GM10248 (cell line): ENCODE results near the gene DIPK1B.
A peak's percentile ranks its signal among the peaks of the same experiment; 100 is the strongest.

ENCODE experiments used
- CTCF ChIA-PET: fragments of 300-600 bp; sonication (Branson Sonifier 250); formaldehyde crosslinking; extraction: SDS; loops from one replicate; lab custom pipeline; 2021; ENCODE audit warnings: antibody characterized with exemption; lab: Yijun Ruan, JAX
- POLR2A ChIA-PET: fragments of 350-650 bp; sonication (Branson Sonifier 250); formaldehyde crosslinking; extraction: SDS; loops from one replicate; lab custom pipeline; 2020; ENCODE audit warnings: antibody characterized with exemption; lab: Yijun Ruan, JAX
- DNase-seq: peaks from one replicate; pipeline ENCODE4 v3.0.0; 2012; ENCODE audit errors: extremely low spot score
- TF ChIP-seq, protein P1 (sequence below): IDR thresholded peaks from 2 replicates; pipeline ENCODE4 v1.5.1; 2012; ENCODE audit warnings: mild to moderate bottlenecking, low read depth; ENCODE audit errors: extremely low read depth, missing control alignments, control extremely low read depth

Gene DIPK1B

DNA sequence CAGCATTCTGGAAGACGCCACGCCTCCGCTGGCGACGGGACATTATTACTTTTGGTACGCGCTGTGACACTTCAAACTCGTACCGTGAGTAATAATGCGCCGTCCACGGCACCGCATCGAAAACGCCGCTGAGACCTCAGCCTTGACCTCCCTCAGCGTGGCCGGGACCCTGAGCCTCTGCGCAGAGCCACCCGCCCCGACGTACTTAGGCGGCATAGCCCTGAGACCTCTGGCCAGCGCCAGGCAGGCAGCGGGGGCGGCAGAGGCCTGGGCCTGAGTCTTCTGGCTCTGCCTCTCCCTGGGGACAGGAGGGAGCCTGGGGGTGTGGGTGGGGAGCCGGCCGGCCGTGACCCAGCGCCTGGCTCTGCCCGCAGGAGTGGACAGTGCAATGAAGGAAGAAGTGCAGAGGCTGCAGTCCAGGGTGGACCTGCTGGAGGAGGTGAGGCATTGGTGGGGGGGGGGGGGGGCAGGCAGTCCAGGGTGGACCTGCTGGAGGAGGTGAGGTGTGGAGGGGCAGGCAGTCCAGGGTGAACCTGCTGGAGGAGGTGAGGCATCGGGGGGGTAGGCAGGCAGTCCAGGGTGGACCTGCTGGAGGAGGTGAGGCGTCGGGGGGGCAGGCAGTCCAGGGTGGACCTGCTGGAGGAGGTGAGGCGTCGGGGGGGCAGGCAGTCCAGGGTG, 41.7 kb upstream of the DIPK1B start:
- POLR2A ChIA-PET: no interaction called here
- CTCF ChIA-PET: interaction anchor here (0.8 to 4.0 kb wide), 15 partner anchors 10 to 186 kb away, joined by 3 to 44 read pairs (median 7); partner anchors contain the start of gene AGPAT2
- TF ChIP-seq, protein P1, sequence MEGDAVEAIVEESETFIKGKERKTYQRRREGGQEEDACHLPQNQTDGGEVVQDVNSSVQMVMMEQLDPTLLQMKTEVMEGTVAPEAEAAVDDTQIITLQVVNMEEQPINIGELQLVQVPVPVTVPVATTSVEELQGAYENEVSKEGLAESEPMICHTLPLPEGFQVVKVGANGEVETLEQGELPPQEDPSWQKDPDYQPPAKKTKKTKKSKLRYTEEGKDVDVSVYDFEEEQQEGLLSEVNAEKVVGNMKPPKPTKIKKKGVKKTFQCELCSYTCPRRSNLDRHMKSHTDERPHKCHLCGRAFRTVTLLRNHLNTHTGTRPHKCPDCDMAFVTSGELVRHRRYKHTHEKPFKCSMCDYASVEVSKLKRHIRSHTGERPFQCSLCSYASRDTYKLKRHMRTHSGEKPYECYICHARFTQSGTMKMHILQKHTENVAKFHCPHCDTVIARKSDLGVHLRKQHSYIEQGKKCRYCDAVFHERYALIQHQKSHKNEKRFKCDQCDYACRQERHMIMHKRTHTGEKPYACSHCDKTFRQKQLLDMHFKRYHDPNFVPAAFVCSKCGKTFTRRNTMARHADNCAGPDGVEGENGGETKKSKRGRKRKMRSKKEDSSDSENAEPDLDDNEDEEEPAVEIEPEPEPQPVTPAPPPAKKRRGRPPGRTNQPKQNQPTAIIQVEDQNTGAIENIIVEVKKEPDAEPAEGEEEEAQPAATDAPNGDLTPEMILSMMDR: no peak
- no peak for DNase-seq

DNA sequence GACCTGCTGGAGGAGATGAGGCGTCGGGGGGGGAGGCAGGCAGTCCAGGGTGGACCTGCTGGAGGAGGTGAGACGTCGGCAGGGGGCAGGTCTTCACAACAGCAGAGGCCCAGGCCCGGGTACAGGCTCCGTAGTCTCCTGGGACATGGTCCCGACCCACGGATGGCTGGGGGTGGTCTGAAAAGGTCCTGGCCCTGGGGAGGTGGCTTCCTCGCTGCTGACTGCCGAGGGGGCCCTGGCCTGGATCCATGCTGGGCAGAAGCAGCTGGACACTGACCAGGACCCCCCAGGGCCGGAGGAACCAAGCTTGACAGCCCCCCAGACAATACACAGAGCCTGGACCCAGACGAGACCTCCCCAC, 41.1 kb upstream of the DIPK1B start:
- POLR2A ChIA-PET: no interaction called here
- CTCF ChIA-PET: interaction anchor here (0.8 to 4.0 kb wide), 19 partner anchors 10 to 188 kb away, joined by 3 to 44 read pairs (median 6); partner anchors contain the start of gene AGPAT2
- no peak for DNase-seq
- TF ChIP-seq, protein P1: no peak

DNA sequence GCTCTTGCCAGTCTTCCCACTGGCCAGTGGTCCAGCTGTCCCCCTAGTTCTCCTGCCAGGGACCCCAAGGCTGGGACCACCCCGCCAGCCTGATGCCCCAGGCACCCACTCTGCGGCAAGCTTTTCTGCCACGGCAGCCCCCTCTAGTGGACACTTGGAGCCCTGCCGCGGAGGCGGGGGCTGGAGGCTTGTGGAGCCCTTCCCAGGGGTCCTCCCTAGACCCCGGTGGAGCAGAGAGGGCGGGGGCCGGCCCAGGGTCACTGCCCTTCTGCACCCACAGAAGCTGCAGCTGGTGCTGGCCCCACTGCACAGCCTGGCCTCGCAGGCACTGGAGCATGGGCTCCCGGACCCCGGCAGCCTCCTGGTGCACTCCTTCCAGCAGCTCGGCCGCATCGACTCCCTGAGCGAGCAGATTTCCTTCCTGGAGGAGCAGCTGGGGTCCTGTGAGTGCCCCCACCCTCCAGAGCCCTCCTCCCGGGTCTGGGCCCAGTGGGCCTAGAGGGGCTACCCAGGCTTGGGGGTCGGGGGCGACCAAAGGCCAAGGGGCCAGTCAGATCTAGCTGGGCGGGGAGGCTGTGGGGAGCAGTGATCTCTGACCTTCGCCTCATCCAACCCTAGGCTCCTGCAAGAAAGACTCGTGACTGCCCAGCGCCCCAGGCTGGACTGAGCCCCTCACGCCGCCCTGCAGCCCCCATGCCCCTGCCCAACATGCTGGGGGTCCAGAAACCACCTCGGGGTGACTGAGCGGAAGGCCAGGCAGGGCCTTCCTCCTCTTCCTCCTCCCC, 40.5 kb upstream of the DIPK1B start:
- peak; percentile 81 for DNase-seq
- ChIA-PET CTCF (interaction anchor here (0.7 to 4.0 kb wide), 25 partner anchors 8 to 363 kb away, joined by 3 to 44 read pairs (median 5); partner anchors contain the start of gene AGPAT2), POLR2A (no interaction called here)
- TF ChIP-seq, protein P1: peak; percentile 94

DNA sequence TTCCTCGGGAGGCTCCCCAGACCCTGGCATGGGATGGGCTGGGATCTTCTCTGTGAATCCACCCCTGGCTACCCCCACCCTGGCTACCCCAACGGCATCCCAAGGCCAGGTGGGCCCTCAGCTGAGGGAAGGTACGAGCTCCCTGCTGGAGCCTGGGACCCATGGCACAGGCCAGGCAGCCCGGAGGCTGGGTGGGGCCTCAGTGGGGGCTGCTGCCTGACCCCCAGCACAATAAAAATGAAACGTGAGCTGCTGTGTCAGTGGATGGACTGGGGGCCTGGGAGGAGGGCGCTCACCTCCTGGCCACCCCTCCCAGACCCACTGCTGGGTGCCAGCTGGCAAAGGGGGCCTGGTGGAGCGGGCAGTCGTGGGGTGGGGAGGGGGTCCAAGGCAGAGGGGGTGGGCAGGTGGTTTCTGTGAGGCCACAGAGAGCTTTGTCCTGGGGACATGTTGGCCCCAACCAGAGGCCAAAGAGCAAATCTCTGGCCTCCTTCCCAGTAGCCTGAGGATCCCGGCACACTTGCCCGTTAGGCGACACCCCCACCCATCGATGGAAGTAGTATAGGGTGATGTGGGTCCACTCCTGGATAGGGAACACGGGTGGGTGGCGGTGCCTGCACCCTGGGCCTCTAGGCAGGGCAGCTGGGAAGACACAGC, 39.8 kb upstream of the DIPK1B start:
- ChIA-PET POLR2A (no interaction called here), CTCF (interaction anchor here (0.6 to 4.0 kb wide), 19 partner anchors 9 to 363 kb away, joined by 3 to 44 read pairs (median 6); partner anchors contain the start of gene AGPAT2)
- TF ChIP-seq, protein P1: no peak
- no peak for DNase-seq

DNA sequence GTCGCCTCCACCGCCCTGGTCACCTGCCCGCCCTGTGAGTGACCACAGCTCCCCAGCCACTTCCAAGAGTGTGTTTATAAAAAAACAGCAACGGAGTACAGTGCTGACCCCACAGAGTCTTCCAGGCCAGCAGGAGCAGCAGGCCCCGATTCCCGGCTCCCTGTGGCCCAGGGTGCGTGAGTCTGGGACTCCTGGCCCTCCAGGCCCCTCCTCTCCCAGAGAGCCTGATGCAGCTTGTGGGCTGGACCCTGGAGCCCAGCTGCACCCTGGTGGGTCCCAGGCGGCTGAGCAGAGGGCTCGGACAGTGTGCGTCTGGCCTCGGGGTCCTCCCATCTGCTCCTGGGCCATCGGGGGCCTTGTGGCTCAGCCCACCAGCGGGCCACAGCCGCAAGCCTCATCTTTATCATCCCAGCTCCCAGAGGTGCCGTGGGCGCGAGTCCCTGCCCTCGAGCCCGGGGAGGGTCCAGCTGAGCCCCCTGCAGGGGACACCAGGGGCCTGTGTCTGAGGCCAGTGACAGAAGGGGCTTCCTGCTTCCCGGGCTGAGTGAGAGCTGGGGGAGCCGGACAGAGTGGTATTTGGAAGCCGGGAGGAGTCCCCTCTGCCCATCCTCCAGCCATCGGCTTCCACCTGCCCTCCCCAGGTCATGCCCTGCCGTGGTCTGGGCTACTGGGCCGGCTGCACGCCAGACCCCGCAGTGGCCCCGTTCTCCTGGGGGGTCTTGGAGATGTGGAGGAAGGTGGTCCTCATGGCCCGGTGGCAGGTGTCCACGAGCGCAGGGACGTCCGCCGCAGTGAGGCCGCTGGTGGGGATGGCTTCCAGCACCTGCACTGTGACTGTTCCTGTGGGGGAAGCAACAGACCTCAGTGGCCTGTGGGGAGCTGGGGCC, 39.0 kb upstream of the DIPK1B start:
- no peak for DNase-seq
- ChIA-PET CTCF (interaction anchor here (0.6 to 4.0 kb wide), 9 partner anchors 9 to 189 kb away, joined by 3 to 44 read pairs (median 6); no protein-coding TSS in a partner anchor), POLR2A (no interaction called here)
- TF ChIP-seq, protein P1: no peak
